C4-2B (cell line): ENCODE results near the gene MYH10.

Experiments used
- CTCF ChIP-seq: fragments of 450-650 bp; conservative IDR thresholded peaks from 2 replicates; pipeline ENCODE4 v1.5.1; 2017; ENCODE audit warnings: mild to moderate bottlenecking
- ZFX ChIP-seq: fragments of 450-650 bp; IDR thresholded peaks from 2 replicates; pipeline ENCODE4 v1.6.1; 2017

- TF ChIP-seq CTCF (no peak), ZFX (no peak)
Measured at GRCh38 chr17:8462564-8462963, 168.0 kb downstream of the MYH10 start.
